GM12865 (cell line): ENCODE data around the gene MS4A6E.

Experiments used
- DNase-seq: peaks from one replicate; pipeline ENCODE4 v3.0.0; 2010; ENCODE audit warnings: low read depth
- H3K4me3 ChIP-seq: 2 replicates; pipeline ENCODE4 v1.5.1; 2011; ENCODE audit warnings: mild to moderate bottlenecking, low read depth, low read length, control low read depth
- CTCF ChIP-seq: IDR thresholded peaks from 2 replicates; pipeline ENCODE4 v1.5.1; 2011; ENCODE audit warnings: low read length, control low read depth, low read depth, inconsistent platforms; ENCODE audit not compliant: insufficient read depth; ENCODE audit errors: missing control alignments

The MS4A6E gene

GRCh38 chr11:60336767-60337391 is 9.8 kb downstream of the MS4A6E start:
- no peak overlapping the region for H3K4me3 ChIP-seq
- peak; percentile 37 for DNase-seq
- TF ChIP-seq CTCF: no peak

- TF ChIP-seq CTCF: no peak
- peak; percentile 46 for DNase-seq
- H3K4me3 ChIP-seq: no peak overlapping the region
Observed at GRCh38 chr11:60338053-60338452, 11.0 kb downstream of the MS4A6E start.

- H3K4me3 ChIP-seq: no peak overlapping the region
- no peak for DNase-seq
- TF ChIP-seq CTCF: no peak
Observed at GRCh38 chr11:60339356-60339755, 12.3 kb downstream of the MS4A6E start.

GRCh38 chr11:60343094-60343704 is 16.1 kb downstream of the MS4A6E start:
- peak; percentile 45 for TF ChIP-seq CTCF
- DNase-seq: peak; percentile 52
- no peak overlapping the region for H3K4me3 ChIP-seq

- DNase-seq: no peak
- no peak overlapping the region for H3K4me3 ChIP-seq
- TF ChIP-seq CTCF: no peak
Observed at GRCh38 chr11:60344146-60344545, 17.1 kb downstream of the MS4A6E start.

- peak; percentile 70 for DNase-seq
- no peak overlapping the region for H3K4me3 ChIP-seq
- peak; percentile 76 for TF ChIP-seq CTCF
Observed at GRCh38 chr11:60345489-60345888, 18.4 kb downstream of the MS4A6E start.

GRCh38 chr11:60347084-60347797 is 20.2 kb downstream of the MS4A6E start:
- H3K4me3 ChIP-seq: no peak overlapping the region
- TF ChIP-seq CTCF: no peak
- DNase-seq: peak; percentile 38
